ENCODE results near the gene ZP1. TPM values are rescaled to one million over a fixed set of nuclear protein-coding genes. Genes with fewer than 3 reads are reported as not detected.
"Not testable (repeated sequence)": the region's sequence is repeated elsewhere in the genome, so short reads cannot be mapped to it uniquely, and the experiment has no call there.

Gene ZP1
- under 1 TPM in 2 of 3 donors, not detected in 1; 0.23 to 0.41 TPM for total RNA-seq
- long read RNA-seq, donor 1: 0 reads
- long read RNA-seq, donor 2, partial matches to known transcripts: 1 of 1 reads
- long read RNA-seq, donor 2, other reads (novel, unspliced or antisense): 0 of 1 reads

GRCh38 chr11:60866911-60867870 is at the start of gene ZP1:
Gene ZP1 (plus strand): TSS chr11:60867542. CDS start chr11:60867562, 20 bp downstream.
- no peak for TF ChIP-seq CTCF (IDR thresholded peaks at IDR 0.05)
- ATAC-seq: no peak
- Histone ChIP-seq H3K4me1 (ENCODE audit: low read depth) (no peaks in the 10 kb centered on the region), H3K4me3 (no peak within 1 kb of the TSS), H3K36me3 (ENCODE audit: low read depth) (no peaks in the 10 kb centered on the region), H3K9me3 (no peaks in the 10 kb centered on the region)
- intact Hi-C loops (cut with DNase I, micrococcal nuclease): no loop called here
- DNase-seq: no peak

DNA sequence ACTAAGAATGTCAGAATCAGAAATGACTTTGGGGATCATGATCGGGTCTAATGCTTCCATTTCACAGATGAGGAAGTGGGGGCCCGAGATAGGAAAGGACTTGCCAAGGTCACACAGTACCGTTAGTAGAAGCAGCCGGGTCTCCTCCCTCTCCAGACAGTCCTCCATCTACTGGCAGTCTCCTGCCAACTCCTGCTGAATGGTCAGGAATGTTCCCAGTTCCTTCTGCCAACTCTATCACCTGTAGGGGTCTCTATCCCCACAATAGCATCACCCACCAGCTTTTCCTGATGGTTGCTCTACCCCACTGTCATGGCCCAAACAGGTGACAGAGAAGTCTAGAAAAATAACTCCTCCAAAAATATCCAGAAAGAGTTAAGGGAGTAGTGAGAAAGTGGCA is 49.3 kb upstream of the ZP1 start:
- no peaks in the 10 kb centered on the region for H3K4me1 ChIP-seq (ENCODE audit: low read depth)
- H3K9me3 ChIP-seq: peaks cover 10% of the 10 kb centered on the region
- H3K36me3 ChIP-seq (ENCODE audit: low read depth): no peaks in the 10 kb centered on the region
- ATAC-seq (no peak), DNase-seq (no peak)
- no peak for TF ChIP-seq CTCF (IDR thresholded peaks at IDR 0.05)
- intact Hi-C loops (cut with DNase I, micrococcal nuclease): no loop called here
- H3K4me3 ChIP-seq: no peak overlapping the region

DNA sequence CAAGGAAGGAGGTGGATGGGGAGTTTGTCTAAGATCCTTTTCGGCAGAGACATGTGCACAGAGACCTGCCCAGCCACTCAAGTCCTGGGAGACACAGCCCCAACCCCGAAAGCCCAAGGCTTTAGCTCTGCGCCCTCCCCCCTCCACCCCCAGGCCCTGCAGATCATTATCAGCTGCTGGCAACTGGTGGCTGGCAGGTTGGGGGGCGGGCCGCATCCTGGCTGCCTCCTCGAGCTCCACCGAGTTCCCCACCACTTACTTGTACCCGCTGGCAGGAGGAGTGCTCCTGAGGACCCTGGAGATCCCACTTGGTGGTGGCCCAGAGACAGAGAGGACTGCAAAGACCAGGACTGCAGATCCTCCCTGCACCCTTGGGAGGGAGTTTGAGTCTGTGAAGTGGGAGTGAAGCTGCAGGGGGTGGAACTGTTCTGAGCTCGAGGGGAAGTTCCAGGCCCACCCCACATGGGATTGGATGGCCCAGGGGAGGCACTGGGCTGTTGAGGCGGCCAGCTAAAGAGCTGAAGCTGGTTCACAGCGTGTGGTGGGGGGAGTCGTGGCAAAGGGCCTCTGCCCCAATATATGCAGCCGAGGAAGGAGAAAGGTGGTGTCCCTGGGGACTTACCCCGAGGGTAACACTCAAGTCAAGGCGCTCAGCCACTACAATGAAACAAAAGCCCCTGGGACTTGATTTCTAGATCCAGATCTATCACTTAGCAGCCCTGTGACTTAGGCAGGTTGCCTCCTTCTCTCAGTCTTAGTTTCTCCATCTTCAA is 45.3 kb upstream of the ZP1 start:
- TF ChIP-seq CTCF (IDR thresholded peaks at IDR 0.05): no peak
- no peak overlapping the region for H3K4me3 ChIP-seq
- no peaks in the 10 kb centered on the region for H3K4me1 ChIP-seq (ENCODE audit: low read depth)
- ATAC-seq (no peak), DNase-seq (no peak)
- no peaks in the 10 kb centered on the region for H3K36me3 ChIP-seq (ENCODE audit: low read depth)
- intact Hi-C loops (cut with DNase I, micrococcal nuclease): no loop called here
- peaks cover 4% of the 10 kb centered on the region for H3K9me3 ChIP-seq

DNA sequence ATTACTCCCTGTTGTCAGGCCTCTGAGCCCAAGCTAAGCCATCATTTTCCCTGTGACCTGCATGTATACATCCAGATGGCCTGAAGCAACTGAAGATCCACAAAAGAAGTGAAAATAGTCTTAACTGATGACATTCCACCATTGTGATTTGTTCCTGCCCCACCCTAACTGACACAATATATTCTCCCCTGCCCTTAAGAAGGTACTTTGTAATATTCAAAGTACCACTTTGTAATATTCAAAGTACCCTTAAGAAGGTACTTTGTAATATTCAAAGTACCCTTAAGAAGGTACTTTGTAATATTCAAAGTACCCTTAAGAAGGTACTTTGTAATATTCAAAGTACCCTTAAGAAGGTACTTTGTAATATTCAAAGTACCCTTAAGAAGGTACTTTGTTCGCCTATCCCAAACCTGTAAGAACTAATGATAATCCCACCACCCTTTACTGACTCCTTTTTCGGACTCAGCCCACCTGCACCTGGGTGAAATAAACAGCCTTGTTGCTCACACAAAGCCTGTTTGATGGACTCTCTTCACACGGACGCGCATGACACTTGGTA is 43.5 kb upstream of the ZP1 start:
- H3K36me3 ChIP-seq (ENCODE audit: low read depth); intact Hi-C loops (cut with DNase I, micrococcal nuclease); H3K4me1 ChIP-seq (ENCODE audit: low read depth); H3K4me3 ChIP-seq; H3K9me3 ChIP-seq; DNase-seq; ATAC-seq: not testable (repeated sequence)

DNA sequence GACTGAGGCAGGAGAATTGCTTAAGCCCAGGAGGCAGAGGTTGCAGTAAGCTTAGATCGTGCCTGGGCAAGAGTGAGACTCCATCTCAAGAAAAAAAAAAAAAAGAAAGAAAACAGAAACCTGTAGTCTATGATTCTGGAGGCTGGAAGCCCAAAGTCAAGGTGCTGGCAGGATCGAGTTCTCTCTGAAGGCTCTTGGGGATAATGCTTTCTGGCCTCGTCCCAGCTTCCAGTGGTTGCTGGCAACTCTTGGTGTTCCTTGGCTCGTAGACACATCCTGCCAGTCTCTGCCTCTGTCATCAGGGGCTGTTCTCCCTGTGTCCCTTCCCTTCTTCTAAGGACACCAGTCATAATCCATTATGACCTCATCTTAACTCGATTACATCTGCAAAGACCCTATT is 42.2 kb upstream of the ZP1 start:
- ATAC-seq: no peak
- intact Hi-C loops (cut with DNase I, micrococcal nuclease): loop anchor here in 1 of 2 donors (5.0 kb wide), 1 partner anchor 72 kb away; no protein-coding TSS in a partner anchor
- DNase-seq: no peak

More for the DNA sequence above, 42.2 kb upstream of the ZP1 start:
- H3K4me1 ChIP-seq (ENCODE audit: low read depth): no peaks in the 10 kb centered on the region
- H3K36me3 ChIP-seq (ENCODE audit: low read depth): no peaks in the 10 kb centered on the region
- H3K4me3 ChIP-seq: no peak overlapping the region
- H3K9me3 ChIP-seq: no peaks in the 10 kb centered on the region
- TF ChIP-seq CTCF (IDR thresholded peaks at IDR 0.05): no peak

Data from mucosa of descending colon (tissue), 3 donors.